NCI-H2227 (cell line): ENCODE results near the gene ATXN7.

Source experiments
- DNase-seq: peaks from one replicate; lab custom pipeline; 2025; ENCODE audit not compliant: unreplicated experiment; lab: John Stamatoyannopoulos, UW

The ATXN7 gene

DNA sequence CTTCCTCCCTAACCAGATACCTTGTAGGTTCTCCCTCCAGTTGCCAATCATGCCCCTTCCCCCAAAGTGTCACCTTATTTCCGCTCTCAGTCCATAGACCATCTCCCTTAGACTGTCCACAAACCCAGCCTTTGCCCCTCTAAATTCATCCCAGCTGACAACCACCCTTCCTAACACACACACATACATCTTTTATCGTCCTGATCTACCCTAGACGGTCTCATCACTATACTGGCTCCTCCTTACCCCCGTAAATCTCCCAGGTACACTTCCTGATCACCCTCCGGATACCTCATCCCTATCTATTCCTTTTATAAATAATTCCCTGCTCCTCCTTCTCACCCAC is 890 bp upstream of the ATXN7 start:
- DNase-seq, result no peak

GRCh38 chr3:63864008-63864964 is 619 bp downstream of the ATXN7 start:
- peak; percentile 32 for DNase-seq

GRCh38 chr3:63864965-63865327 is 1.3 kb downstream of the ATXN7 start:
- no peak for DNase-seq

DNA sequence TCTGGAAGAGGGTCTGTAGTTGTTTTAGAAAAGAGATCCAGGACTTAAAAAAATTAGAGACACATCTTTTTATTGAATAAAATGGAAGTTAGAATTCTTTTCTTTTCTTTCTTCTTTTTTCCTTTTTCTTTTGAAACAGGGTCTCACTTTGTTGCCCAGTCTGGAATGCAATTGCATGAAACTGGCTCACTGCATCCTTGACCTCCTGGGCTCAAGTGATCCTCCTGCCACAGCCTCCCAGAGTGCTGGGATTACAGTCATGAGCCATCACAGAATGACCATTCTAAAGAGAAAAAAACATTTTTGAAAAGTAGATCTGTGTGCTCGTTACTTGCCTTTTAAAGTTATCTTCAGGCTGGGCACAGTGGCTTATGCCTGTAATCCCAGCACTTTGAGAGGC is 3.6 kb downstream of the ATXN7 start:
- no peak for DNase-seq

- no peak for DNase-seq
Observed at GRCh38 chr3:63869940-63870614, 6.4 kb downstream of the ATXN7 start.

DNA sequence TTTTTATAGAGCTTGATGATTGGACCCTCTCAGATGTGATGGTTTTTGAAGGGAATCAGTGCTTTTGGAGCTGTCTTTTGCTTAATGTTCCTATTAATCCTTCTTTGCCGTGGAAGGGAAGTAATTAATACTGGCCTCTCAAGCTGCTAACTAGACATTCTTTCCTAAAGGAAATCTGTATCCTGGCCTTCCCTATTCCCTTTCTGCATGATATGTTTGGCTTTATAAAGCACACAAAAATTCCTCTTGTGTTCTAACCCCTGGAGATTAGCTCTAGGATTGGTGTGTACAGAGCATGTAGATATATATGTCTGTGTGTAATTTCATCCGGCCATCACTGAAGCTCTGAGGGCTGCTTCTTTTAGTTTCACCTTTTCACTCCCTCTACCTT is 6.9 kb downstream of the ATXN7 start:
- no peak for DNase-seq

GRCh38 chr3:63872135-63872924 is 8.7 kb downstream of the ATXN7 start:
- DNase-seq, result no peak

DNA sequence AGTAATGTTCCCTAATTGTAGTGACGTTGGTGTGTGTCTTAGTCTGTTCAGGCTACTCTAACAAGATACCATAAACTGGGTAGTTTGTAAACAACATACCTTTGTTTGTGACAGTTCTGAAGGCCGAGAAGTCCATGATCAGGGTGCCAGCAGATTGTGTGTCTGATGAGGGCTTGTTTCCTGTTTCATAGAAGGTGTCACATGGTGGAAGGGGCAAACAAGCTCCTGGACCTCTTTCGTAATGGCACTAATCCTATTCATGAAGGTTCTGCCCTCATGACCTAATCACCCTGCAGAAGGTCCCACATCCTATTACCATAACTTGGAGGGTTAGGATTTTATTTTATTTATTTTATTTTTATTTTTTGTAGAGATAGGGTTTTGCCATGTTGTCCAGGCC is 11.1 kb downstream of the ATXN7 start:
- DNase-seq, result no peak

DNA sequence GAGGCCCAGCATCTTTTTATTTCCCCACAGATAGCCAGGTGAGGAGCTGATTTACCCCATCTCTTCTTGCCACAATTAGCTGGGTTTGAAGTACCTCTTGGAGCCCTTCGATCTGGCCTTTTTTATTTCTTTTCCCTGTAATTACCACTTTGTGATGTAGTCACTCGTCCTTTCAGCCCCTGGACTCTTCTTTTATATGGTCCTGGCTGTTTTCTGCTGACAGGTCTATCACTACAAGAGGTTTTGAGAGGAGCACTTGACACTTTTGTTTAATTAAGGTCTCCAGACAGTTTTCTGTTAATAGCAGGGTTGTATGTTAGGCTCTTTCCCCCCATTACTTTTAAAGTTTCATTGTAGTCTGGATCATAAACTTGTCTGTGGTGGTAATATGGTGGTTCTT is 11.8 kb downstream of the ATXN7 start:
- DNase-seq, result peak; percentile 70

DNA sequence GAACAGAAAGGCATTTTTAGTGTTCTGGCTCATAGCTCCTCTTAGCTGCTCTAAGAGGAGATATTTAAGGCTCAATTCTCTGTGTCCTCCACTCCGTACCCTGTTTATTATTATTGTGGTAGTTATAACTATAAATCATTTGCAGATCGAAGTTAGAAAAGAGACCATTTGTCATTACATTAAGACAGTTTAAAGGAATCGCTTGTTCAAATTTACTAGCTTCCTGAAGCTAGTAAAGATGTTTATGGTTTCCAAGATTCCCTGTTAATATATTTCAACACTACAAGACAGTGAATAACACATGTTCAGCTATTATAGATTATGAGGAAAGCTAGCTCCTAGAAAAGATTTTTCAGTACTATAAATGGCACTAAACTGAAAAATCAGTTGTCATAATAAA is 12.6 kb downstream of the ATXN7 start:
- no peak for DNase-seq

DNA sequence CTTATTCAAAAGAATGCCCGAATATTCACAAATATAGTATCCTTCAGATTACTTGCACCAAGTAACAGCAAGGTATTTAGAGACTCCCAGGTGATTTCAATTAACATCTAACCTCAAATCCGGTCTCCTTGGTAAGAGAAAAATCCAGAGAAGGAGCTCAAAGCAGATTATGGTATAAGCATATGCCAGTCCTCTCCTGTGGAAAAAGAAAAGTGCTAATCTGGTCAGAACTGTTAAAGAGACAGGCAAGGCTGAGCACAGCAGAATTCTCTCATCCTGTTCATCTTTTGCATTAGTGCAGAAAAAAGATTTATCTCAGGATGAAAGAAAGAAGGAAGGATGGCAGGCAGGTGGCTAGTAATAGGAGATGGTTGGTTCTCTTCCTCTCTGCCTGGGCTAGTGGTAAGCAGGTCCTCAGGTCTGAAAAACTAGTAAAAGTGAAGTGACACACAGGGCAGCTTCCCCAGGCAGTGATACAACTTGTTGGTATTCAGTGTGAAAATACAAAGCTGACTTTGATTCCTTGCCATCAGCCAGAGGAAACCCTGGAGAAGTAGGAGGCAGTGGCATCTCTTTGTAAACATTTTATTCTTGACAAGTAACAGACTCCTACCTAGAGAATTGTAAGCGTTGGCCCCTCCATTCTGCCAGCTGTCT is 14.2 kb downstream of the ATXN7 start:
- DNase-seq, result no peak

DNA sequence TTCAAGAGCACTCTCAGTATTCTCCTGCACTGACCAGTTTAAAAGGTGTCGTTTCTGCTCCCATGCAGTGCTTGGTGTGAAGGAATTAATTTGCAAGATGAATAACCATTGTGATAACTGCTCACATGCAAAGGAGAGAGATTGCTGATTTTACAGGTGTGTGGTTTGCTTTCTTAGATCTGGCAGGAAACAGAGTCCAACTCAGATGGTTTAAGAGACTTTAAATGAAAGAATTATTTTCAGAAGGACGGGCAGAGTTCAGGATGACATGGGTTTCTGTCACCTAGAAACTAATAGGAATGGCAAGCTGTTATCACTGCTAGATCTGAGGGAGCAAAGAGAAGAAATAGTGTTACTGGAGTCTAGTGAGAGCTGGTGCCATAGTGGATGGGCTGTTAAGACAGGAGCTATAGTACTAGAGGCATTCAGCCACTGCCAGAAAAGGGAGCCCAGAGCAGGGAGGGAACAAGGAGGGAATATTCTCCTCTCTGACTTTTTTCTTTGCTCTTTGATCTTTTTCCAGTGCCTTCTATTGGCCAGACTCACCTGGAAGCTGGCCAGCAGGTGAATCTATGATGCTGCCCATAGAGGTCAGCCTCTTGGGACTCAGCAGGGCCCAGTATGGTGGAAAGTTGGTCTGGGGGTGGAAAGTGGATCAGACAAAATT is 14.9 kb downstream of the ATXN7 start:
- DNase-seq, result no peak

GRCh38 chr3:63880653-63881052 is 17.0 kb downstream of the ATXN7 start:
- no peak for DNase-seq

- DNase-seq, result no peak
Observed at GRCh38 chr3:63886858-63887257, 23.2 kb downstream of the ATXN7 start.

DNA sequence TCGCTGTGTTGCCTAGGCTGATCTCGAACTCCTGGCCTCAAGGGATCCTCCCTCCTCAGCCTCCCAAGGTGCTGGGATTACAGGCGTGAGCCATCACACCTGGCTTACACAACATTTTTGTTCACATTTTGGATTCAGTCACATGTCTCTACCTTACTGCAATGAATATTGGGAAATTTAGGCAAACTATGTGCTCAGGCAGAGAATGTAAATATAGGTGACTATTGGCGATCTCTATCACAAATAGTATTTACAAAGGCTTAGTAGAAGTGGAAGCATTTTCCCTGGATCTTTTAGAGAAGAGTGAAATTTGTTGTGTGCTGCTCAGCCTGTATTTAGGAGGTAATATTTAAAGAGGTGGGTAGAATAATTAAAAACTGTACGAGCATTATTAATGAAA is 27.9 kb downstream of the ATXN7 start:
- no peak for DNase-seq

DNA sequence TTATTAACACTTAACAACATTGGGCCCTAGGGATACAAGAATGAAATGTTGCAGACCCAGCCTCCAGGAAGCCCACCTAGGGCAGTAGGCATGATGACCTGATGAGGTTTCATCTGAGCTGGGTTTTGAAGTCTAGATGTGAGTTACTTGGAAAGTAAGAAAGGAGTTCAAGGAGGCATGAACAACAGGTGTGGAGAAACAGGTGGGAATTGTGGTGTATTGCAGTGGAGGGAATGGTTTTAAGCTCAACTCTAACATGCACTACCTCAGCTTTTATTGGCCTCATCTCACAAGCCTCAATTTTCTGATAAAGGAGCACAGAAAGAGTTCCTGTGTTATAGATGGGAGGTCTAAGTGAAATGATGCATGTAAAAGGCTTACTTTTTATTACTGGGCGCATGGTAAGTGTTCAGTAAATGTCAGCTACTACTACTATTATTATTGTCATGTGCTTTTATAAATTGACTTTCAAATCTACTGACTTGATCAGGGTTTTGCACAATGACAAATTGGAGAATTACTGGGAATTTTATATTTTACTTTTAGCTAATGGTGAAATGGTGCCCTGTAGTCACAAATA is 29.2 kb downstream of the ATXN7 start:
- DNase-seq, result no peak

DNA sequence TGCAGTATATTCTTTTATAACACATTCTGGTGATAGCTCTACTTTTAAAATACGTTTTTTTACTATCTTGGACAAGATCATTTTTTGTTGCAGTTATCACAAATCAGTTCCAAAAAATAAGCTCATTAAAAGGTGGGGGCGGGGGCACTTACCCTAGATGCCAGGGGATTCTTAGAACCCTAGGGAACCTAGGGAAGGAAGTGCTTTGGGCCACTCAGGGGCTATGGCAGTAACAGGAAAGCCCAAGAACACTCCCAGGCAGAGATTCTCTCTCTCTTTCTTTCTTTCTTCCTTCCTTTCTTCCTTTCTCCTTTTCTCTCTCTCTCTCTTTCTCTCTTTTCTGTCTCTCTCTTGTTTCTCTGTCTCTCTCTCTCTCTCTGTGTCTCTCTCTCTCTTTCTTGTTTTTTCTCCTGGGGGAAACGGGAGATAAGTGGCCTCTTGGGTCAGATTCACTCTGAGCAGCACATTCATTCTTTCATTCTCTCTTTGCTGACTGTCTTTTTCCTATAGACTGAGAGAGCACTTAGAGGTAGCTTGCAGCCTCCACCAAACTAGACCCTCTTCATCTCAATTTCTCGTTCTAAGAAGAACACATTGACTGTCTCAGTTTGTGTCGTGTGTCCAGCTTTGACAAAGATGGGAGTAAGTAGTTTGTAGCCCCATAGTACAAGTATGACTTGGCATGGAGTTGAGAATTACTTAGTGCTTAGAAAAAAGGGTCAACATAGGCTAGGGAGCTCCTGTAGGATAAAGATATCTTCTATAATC is 31.9 kb downstream of the ATXN7 start:
- DNase-seq, result no peak

- DNase-seq, result no peak
Observed at GRCh38 chr3:63896332-63897030, 32.8 kb downstream of the ATXN7 start.

DNA sequence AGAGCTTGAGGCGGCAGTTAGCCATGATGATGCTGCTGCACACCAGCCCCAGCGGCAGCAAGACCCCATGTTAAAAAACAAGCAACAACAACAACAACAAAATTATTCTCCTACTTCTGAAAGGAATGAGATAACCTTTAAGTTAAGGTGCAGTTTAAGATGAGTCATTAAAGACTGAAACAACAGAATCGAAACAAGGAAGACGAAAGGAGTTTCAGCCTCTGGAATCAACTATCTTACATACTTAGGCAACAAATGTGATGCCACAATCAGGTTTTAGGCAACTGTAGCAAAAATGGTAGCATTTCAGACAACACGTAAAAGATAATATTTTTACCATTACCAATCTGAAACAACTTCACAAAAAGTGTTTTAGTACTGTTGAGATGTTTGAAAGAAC is 36.3 kb downstream of the ATXN7 start:
- DNase-seq, result no peak
